Pancreas (tissue), 10 donors: ENCODE data around the gene EFHC1. TPM values are rescaled to one million over a fixed set of nuclear protein-coding genes. Genes with fewer than 3 reads are reported as not detected.

Source experiments
- ATAC-seq, 4 donors: fragments of 200-7000 bp; cut with Tn5 transposase; one replicate each; pipeline versions ENCODE4 v1.8.0 to v1.9.1; 2020; ENCODE audit warnings: mild to moderate bottlenecking in 4 of 4, moderate library complexity in 4 of 4
- DNase-seq, 6 donors: peaks; one replicate each; pipeline ENCODE4 v3.0.0-alpha.2; 2020
- FAIRE-seq: peaks from 2 replicates; lab custom pipeline; 2012; peaks lifted over from hg19 to GRCh38; lab: Jason Lieb, UNC
- H3K27ac ChIP-seq, 4 donors: fragments of 200-600 bp; sonication (generic); 1 replicate in 3 of 4; 2 replicates in 1 of 4; pipeline versions ENCODE4 v1.5.0 to v1.8.0; 2020
- H3K27me3 ChIP-seq, 4 donors: fragments of 200-600 bp; one replicate each; pipeline ENCODE4 v1.8.0; 2021
- H3K36me3 ChIP-seq, 3 donors: fragments of 200-600 bp; sonication (generic) in 1 of 3; one replicate each; pipeline versions ENCODE4 v1.5.0 to v1.8.0; 2020 to 2021
- H3K4me1 ChIP-seq, 3 donors: fragments of 200-600 bp; one replicate each; pipeline ENCODE4 v1.8.0; 2021
- H3K4me3 ChIP-seq, 4 donors: fragments of 200-600 bp; sonication (generic) in 2 of 4; one replicate each; pipeline versions ENCODE4 v1.5.0 to v1.8.0; 2020 to 2021
- H3K9me3 ChIP-seq, 4 donors: fragments of 200-600 bp; one replicate each; pipeline ENCODE4 v1.8.0; 2021
- WGBS, 2 donors: extraction: QIAGEN DNeasy Blood & Tissue Kit; methylation state at CpG; one replicate each; pipeline ENCODE4 v1.1.7; 2013; 5-methylcytosine and 5-hydroxymethylcytosine counted together
- intact Hi-C, 3 donors: fragments of 100-400 bp; cut with DNase I; formaldehyde crosslinking; loops; one replicate each; pipeline versions ENCODE4 v1.11.1 to v1.14.2; 2022
- polyA plus RNA-seq, 2 donors: library from polyadenylated mRNA; stranded (reverse); fragments of 200-250 nt; gene quantifications; one replicate each; pipeline ENCODE4 v1.2.3, GENCODE V29; 2013
- total RNA-seq, 6 donors: library from RNA; stranded (reverse); fragmentation: NEBNext Ultra II Directional in 4 of 6; extraction: Animal tissue kit (Norgen Biotek cat#: 25700) in 4 of 6; gene quantifications; one replicate each; pipeline versions ENCODE4 v1.2.1 to v1.2.4, GENCODE V29; 2021 to 2023
- TF ChIP-seq, protein P1 (sequence below), 4 donors: fragments of 200-600 bp; sonication (generic) in 3 of 4; IDR thresholded peaks; one replicate each; pipeline versions ENCODE4 v1.5.0 to v1.8.0; 2021; ENCODE audit warnings: antibody characterized with exemption in 4 of 4
- donor health status: healthy with polysubstance abuse.
- donor health status: DM: no; HTN: no; CAD: no; lungs with moderate emphysema.
- donor health status: DM: no; HTN: no; CAD: no.
- donor health status: control.
- donor health status: control.
- donor health status: Bipolar disorder and iron deficiency.
- donor health status: DM: yes; HTN: yes; CAD: no.
- donor health status: DM: no; HTN: no; CAD: no.
- donor health status: DM: no; HTN: no; CAD: no.
- donor health status: DM: yes; HTN: yes; CAD: no.

EFHC1 gene
- total and polyA plus RNA-seq, 8 donors = 5.5 to 39.0 (median 10.4) TPM

- 95% methylated on average over 4 of the region's 4 CpGs for WGBS, 2 donors
- Histone ChIP-seq H3K4me3 (no peak overlapping the region), H3K27me3 (no peaks in the 10 kb centered on the region), H3K9me3 (no peaks in the 10 kb centered on the region), H3K4me1 (no peaks in the 10 kb centered on the region), H3K36me3 (no peaks in the 10 kb centered on the region), H3K27ac (no peak overlapping the region)
- FAIRE-seq = no peak
- TF ChIP-seq, protein P1, sequence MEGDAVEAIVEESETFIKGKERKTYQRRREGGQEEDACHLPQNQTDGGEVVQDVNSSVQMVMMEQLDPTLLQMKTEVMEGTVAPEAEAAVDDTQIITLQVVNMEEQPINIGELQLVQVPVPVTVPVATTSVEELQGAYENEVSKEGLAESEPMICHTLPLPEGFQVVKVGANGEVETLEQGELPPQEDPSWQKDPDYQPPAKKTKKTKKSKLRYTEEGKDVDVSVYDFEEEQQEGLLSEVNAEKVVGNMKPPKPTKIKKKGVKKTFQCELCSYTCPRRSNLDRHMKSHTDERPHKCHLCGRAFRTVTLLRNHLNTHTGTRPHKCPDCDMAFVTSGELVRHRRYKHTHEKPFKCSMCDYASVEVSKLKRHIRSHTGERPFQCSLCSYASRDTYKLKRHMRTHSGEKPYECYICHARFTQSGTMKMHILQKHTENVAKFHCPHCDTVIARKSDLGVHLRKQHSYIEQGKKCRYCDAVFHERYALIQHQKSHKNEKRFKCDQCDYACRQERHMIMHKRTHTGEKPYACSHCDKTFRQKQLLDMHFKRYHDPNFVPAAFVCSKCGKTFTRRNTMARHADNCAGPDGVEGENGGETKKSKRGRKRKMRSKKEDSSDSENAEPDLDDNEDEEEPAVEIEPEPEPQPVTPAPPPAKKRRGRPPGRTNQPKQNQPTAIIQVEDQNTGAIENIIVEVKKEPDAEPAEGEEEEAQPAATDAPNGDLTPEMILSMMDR (IDR thresholded peaks at IDR 0.05) = no peak
- intact Hi-C loops = no loop called here
- no peak for DNase-seq
- no peak for ATAC-seq
Observed at GRCh38 chr6:52474173-52474572, 54.0 kb downstream of the EFHC1 start.

DNA sequence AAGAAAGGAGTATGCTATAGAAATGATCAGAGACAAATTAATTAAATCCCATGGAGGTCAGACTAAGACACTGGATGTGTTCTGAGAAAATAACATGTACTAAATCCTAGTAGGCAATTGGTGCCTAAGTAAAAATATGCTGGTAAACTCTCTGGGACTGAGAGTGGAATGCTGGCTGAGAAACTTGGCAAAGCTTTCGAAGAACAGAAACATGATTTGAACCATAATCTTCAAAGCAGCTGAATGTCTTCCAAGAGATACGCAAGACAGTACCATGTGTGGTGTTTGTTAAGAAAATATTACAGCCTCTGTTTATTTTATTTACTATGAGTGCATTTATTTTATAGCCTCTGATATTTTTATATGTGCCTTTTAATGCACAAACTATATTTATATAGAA is 55.2 kb downstream of the EFHC1 start:
- H3K27ac ChIP-seq = no peak overlapping the region
- no peaks in the 10 kb centered on the region for H3K27me3 ChIP-seq
- H3K4me3 ChIP-seq = no peak overlapping the region
- intact Hi-C loops = no loop called here
- no peaks in the 10 kb centered on the region for H3K9me3 ChIP-seq
- FAIRE-seq = no peak
- ATAC-seq = no peak
- H3K4me1 ChIP-seq = no peaks in the 10 kb centered on the region
- no peak for DNase-seq
- WGBS, 2 donors = 81 to 87% methylated on average over 2 of the region's 2 CpGs
- TF ChIP-seq, protein P1 (IDR thresholded peaks at IDR 0.05) = no peak
- H3K36me3 ChIP-seq = no peaks in the 10 kb centered on the region

DNA sequence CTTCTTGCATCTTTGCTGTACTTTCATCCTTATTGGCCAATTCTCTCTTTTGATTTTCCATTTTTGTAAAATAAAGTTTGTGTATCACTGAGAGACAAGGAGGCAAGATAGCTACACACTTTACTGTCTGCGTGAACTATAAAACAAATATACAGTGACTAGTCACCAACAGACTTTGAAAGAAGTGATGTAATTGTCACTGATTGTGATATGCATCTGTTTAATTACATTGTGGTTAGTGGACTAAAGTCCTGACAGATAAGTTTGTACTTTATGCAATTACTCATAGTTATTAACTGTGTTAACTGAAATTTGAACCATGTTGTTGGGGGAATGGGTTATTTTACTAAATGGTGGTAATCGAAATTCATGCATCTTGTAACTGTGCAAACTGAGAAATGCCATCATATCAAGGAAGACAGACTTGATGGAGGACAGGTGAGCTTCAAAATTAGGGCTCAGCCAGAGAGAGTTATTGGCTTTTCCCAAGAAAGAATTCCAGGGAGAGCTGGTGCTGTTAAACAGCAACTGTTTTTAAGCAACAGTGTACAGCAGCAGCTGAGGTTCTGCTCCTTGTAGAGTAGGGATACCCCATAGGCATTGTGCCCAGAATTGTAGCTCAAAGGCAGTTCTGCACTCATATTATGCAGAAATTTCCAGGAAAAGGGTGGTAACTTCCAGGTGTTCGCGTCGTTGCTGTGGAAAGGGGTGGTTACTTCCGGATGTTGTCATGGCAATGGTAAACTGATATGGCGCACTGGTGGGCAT is 62.9 kb downstream of the EFHC1 start:
- H3K36me3 ChIP-seq = no peaks in the 10 kb centered on the region
- ATAC-seq (no peak), FAIRE-seq (no peak), DNase-seq (no peak)
- 82 to 83% methylated on average over 7 of the region's 7 CpGs for WGBS, 2 donors
- TF ChIP-seq, protein P1 (IDR thresholded peaks at IDR 0.05) = no peak
- no peaks in the 10 kb centered on the region for H3K27me3 ChIP-seq
- H3K4me3 ChIP-seq = no peak overlapping the region
- no peaks in the 10 kb centered on the region for H3K4me1 ChIP-seq
- intact Hi-C loops = no loop called here
- no peak overlapping the region for H3K27ac ChIP-seq
- no peaks in the 10 kb centered on the region for H3K9me3 ChIP-seq

DNA sequence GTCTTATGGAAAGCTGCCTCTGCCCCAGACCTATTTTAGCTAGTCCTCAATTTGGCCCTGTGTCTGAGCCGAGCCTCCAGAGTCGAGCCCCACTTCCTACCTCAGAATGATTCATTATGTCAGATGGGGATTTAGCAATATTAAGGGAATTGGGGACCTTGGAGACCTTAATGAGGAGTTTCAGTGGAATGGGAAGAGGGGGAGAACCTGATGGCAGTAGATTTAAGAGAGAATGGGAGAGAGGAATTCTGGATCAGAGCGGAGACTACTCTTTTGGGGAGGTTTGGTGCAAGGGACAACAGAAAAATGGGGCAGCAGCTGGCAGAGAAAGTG is 63.5 kb downstream of the EFHC1 start:
- H3K4me1 ChIP-seq = no peaks in the 10 kb centered on the region
- no peak overlapping the region for H3K27ac ChIP-seq
- ATAC-seq (no peak), DNase-seq (no peak), FAIRE-seq (no peak)
- TF ChIP-seq, protein P1 (IDR thresholded peaks at IDR 0.05) = no peak
- 88 to 94% methylated on average over 3 of the region's 3 CpGs for WGBS, 2 donors
- H3K9me3 ChIP-seq = no peaks in the 10 kb centered on the region
- H3K27me3 ChIP-seq = no peaks in the 10 kb centered on the region
- intact Hi-C loops = no loop called here
- no peak overlapping the region for H3K4me3 ChIP-seq
- no peaks in the 10 kb centered on the region for H3K36me3 ChIP-seq

DNA sequence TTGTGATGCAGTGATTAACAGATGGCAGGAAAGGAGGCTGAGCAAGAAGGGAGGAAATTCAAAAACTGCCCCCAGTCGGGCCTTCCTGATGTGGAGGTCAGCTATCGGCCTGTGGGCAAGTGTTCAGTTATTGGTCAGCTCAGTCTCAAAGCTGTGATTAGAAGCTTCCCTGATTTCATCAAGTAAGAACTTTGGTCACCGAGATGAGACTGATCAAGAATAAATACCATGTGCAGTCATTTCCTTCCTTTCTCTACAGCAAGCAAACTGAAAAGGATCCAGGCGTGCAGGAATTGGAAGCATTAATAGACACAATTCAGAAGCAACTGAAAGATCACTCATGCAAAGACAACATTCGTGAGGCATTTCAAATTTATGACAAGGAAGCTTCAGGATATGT is 69.7 kb downstream of the EFHC1 start:
- Histone ChIP-seq H3K4me3 (no peak overlapping the region), H3K4me1 (no peaks in the 10 kb centered on the region), H3K9me3 (no peaks in the 10 kb centered on the region), H3K27me3 (no peaks in the 10 kb centered on the region), H3K27ac (no peak overlapping the region), H3K36me3 (no peaks in the 10 kb centered on the region)
- ATAC-seq (no peak), FAIRE-seq (no peak), DNase-seq (no peak)
- intact Hi-C loops = no loop called here
- TF ChIP-seq, protein P1 (IDR thresholded peaks at IDR 0.05) = no peak
- WGBS, 2 donors = 78 to 81% methylated on average over 5 of the region's 5 CpGs
